K562 (cell line): ENCODE results near the gene PSRC1. TPM values are rescaled to one million over a fixed set of nuclear protein-coding genes. Genes with fewer than 3 reads are reported as not detected.

Experiments used
- AFF4 ChIP-seq: sonication (generic); formaldehyde crosslinking; IDR thresholded peaks from 2 replicates; pipeline ENCODE4 v1.8.0; 2023; ENCODE audit warnings: mild to moderate bottlenecking, missing genetic modification reagents
- CBFB ChIP-seq: sonication (generic); formaldehyde crosslinking; IDR thresholded peaks from 2 replicates; pipeline ENCODE4 v1.4.0; 2020; ENCODE audit warnings: mild to moderate bottlenecking, missing genetic modification reagents
- CTBP1 ChIP-seq: fragments of 450-650 bp; IDR thresholded peaks from 2 replicates; pipeline ENCODE4 v1.6.1; 2016; ENCODE audit warnings: borderline replicate concordance
- DMBX1 ChIP-seq: fragments of 250-450 bp; sonication (Bioruptor Pico); IDR thresholded peaks from 2 replicates; pipeline ENCODE4 v1.8.0; 2022; ENCODE audit warnings: inconsistent platforms, mild to moderate bottlenecking, moderate library complexity, borderline replicate concordance
- ESRRA ChIP-seq: fragments of 450-650 bp; IDR thresholded peaks from 2 replicates; pipeline ENCODE4 v1.6.1; 2014; ENCODE audit warnings: low read depth, mild to moderate bottlenecking, moderate library complexity, borderline replicate concordance
- FOXP1 ChIP-seq: sonication (generic); formaldehyde crosslinking; IDR thresholded peaks from 2 replicates; pipeline ENCODE4 v1.8.0; 2022; ENCODE audit warnings: mild to moderate bottlenecking, missing genetic modification reagents
- GTF3C2 ChIP-seq: IDR thresholded peaks from 3 replicates; pipeline ENCODE4 v1.6.1; 2011; ENCODE audit warnings: borderline replicate concordance, mild to moderate bottlenecking, moderate library complexity; ENCODE audit not compliant: insufficient read length; ENCODE audit errors: extremely low read depth
- KAT8 ChIP-seq: fragments of 450-650 bp; IDR thresholded peaks from 2 replicates; pipeline ENCODE4 v1.6.1; 2016; ENCODE audit warnings: low read depth, mild to moderate bottlenecking
- L3MBTL2 ChIP-seq: fragments of 450-650 bp; IDR thresholded peaks from 2 replicates; pipeline ENCODE4 v1.6.1; 2016; ENCODE audit warnings: mild to moderate bottlenecking, moderate library complexity
- MECOM ChIP-seq: fragments of 250-450 bp; sonication (Bioruptor Pico); IDR thresholded peaks from 2 replicates; pipeline ENCODE4 v1.8.0; 2022; ENCODE audit warnings: inconsistent platforms
- NFE2 ChIP-seq: IDR thresholded peaks from 2 replicates; pipeline ENCODE4 v1.6.1; 2014; ENCODE audit warnings: antibody characterized with exemption, low read depth
- PTTG1 ChIP-seq: fragments of 450-650 bp; IDR thresholded peaks from 2 replicates; pipeline ENCODE4 v1.6.1; 2016; ENCODE audit warnings: low read depth, mild to moderate bottlenecking, missing genetic modification characterization, missing compliant biosample characterization
- SMARCC2 ChIP-seq: fragments of 450-650 bp; IDR thresholded peaks from 2 replicates; pipeline ENCODE4 v1.6.1; 2017; ENCODE audit warnings: antibody characterized with exemption, moderate library complexity, mild to moderate bottlenecking, low read depth
- ZBTB5 ChIP-seq: fragments of 450-650 bp; IDR thresholded peaks from 2 replicates; pipeline ENCODE4 v1.6.1; 2017; ENCODE audit warnings: antibody characterized with exemption
- ZC3H8 ChIP-seq: fragments of 450-650 bp; IDR thresholded peaks from 2 replicates; pipeline ENCODE4 v1.6.1; 2017
- ZFP1 ChIP-seq: fragments of 450-650 bp; formaldehyde crosslinking; IDR thresholded peaks from 2 replicates; pipeline ENCODE4 v1.4.0; 2020; ENCODE audit warnings: mild to moderate bottlenecking, mixed read lengths
- ZNF140 ChIP-seq: fragments of 250-450 bp; sonication (Bioruptor Pico); IDR thresholded peaks from 2 replicates; pipeline ENCODE4 v1.8.0; 2021; ENCODE audit warnings: moderate library complexity, mild to moderate bottlenecking, inconsistent platforms
- ZNF146 ChIP-seq: IDR thresholded peaks from one replicate; pipeline ENCODE4 v1.6.1; 2018; ENCODE audit warnings: missing compliant biosample characterization; ENCODE audit not compliant: unreplicated experiment
- ZNF444 ChIP-seq: fragments of 250-450 bp; sonication (Bioruptor Pico); IDR thresholded peaks from 2 replicates; pipeline ENCODE4 v1.4.0; 2020; ENCODE audit warnings: mild to moderate bottlenecking, moderate library complexity
- ZNF766 ChIP-seq: fragments of 200-800 bp; sonication (Bioruptor generic); conservative IDR thresholded peaks from 2 replicates; pipeline ENCODE4 v1.6.1; 2016; ENCODE audit warnings: missing genetic modification characterization, missing compliant biosample characterization
- polyA plus RNA-seq, 8 experiments: library from polyadenylated mRNA; depleted of rRNA in 4 of 8; stranded (reverse) in 5 of 8; unstranded in 3 of 8; fragments of >200 nt; fragmentation: Nextera tagmentation in 2 of 8; fragmentation: Illumina TruSeq in 1 of 8; extraction: Ambion mirVana in 2 of 8; extraction: Trizol in 1 of 8; gene quantifications; 2 replicates each; pipeline versions ENCODE4 v1.2.1 to v1.2.3, GENCODE V29; 2011 to 2014; ENCODE audit warnings: inconsistent platforms in 1 of 8, missing spikeins in 1 of 8
- total RNA-seq, 7 experiments: library from RNA; depleted of rRNA in 6 of 7; stranded (reverse); fragments of >200 nt in 6 of 7; fragmentation: Illumina TruSeq in 2 of 7; extraction: Trizol in 2 of 7; gene quantifications; 2 replicates each; pipeline versions ENCODE4 v1.2.1 to v1.2.3, GENCODE V29; 2011 to 2021; ENCODE audit warnings: low replicate concordance in 1 of 7

The PSRC1 gene
- total and polyA plus RNA-seq, 9 of the 15 experiments (the other 6 are each of a cell fraction or from before 2014, with no cell fraction given), result 6.5 to 65.2 (median 39.3) TPM

GRCh38 chr1:109240158-109241152, 42.5 kb downstream of the PSRC1 start (continued):
- TF ChIP-seq ZBTB5, result no peak
- no peak for TF ChIP-seq GTF3C2
- TF ChIP-seq ZNF766 (CRISPR knock-in tag), result no peak
- TF ChIP-seq ZNF140, result no peak
- no peak for TF ChIP-seq DMBX1 (CRISPR knock-in tag)
- TF ChIP-seq SMARCC2, result no peak
- TF ChIP-seq CBFB (CRISPR knock-in tag), result 0 out of 2 replicates have a peak, but pooled peaks have one; percentile 18
- no peak for TF ChIP-seq ESRRA
- no peak for TF ChIP-seq NFE2
- TF ChIP-seq MECOM, result no peak
- no peak for TF ChIP-seq ZNF146 (CRISPR knock-in tag)
- TF ChIP-seq KAT8, result no peak
- no peak for TF ChIP-seq ZNF444
- TF ChIP-seq ZC3H8, result no peak
- 0 out of 2 replicates have a peak, but pooled peaks have one; percentile 2 for TF ChIP-seq ZFP1
- peak; percentile 60; the same call in 1 of the 2 replicates for TF ChIP-seq AFF4 (CRISPR knock-in tag)
- TF ChIP-seq CTBP1, result no peak
- TF ChIP-seq L3MBTL2, result no peak
- TF ChIP-seq FOXP1 (CRISPR knock-in tag), result peak; percentile 24; the same call in 1 of the 2 replicates
- TF ChIP-seq PTTG1 (tag), result no peak
